Stimulated activated CD8-positive, alpha-beta memory T cell treated with anti-CD3 and anti-CD28 coated beads, Interleukin-4, amount 100 ng/mL, for 4 hours (primary cell): Measurements from ENCODE around the gene SPG21.

ENCODE experiments used
- DNase-seq, 2 donors: peaks; one replicate each; pipeline ENCODE4 v3.0.0-alpha.2; 2020; ENCODE audit warnings: low read depth in 2 of 2, low spot score in 1 of 2

Gene SPG21

GRCh38 chr15:64943512-64944225 is 46.0 kb downstream of the SPG21 start:
- DNase-seq, result no peak

GRCh38 chr15:64942356-64942755 is 47.4 kb downstream of the SPG21 start:
- no peak for DNase-seq

GRCh38 chr15:64938192-64938591 is 51.5 kb downstream of the SPG21 start:
- DNase-seq, result no peak

- no peak for DNase-seq
These were observed 55.7 kb downstream of the SPG21 start for GRCh38 chr15:64934023-64934422.

- DNase-seq, result no peak
These were observed 58.3 kb downstream of the SPG21 start for GRCh38 chr15:64931381-64931780.

GRCh38 chr15:64930778-64931371 is 58.8 kb downstream of the SPG21 start:
- DNase-seq, result no peak

- no peak for DNase-seq
These were observed 59.6 kb downstream of the SPG21 start for GRCh38 chr15:64930019-64930652.

GRCh38 chr15:64928626-64929220 is 61.0 kb downstream of the SPG21 start:
- no peak for DNase-seq

GRCh38 chr15:64926661-64927060 is 63.1 kb downstream of the SPG21 start:
- no peak for DNase-seq

GRCh38 chr15:64925335-64926330 is 64.1 kb downstream of the SPG21 start:
- no peak for DNase-seq

- DNase-seq, result no peak
These were observed 66.2 kb downstream of the SPG21 start for GRCh38 chr15:64923546-64923945.

- DNase-seq, result no peak
These were observed 68.0 kb downstream of the SPG21 start for GRCh38 chr15:64921711-64922110.

- DNase-seq, result no peak
These were observed 70.0 kb downstream of the SPG21 start for GRCh38 chr15:64919721-64920120.

- DNase-seq, result no peak
These were observed 72.5 kb downstream of the SPG21 start for GRCh38 chr15:64917211-64917610.

GRCh38 chr15:64916365-64916764 is 73.3 kb downstream of the SPG21 start:
- no peak for DNase-seq

- DNase-seq, result no peak
These were observed 74.0 kb downstream of the SPG21 start for GRCh38 chr15:64915518-64916227.
